HG02678 (cell line): Measurements from ENCODE around the gene UBAC1.

Experiments
- ATAC-seq: cut with Tn5 transposase; IDR thresholded peaks from one replicate; pipeline ENCODE4 v1.9.1; 2021; ENCODE audit warnings: mild to moderate bottlenecking, moderate library complexity; ENCODE audit not compliant: unreplicated experiment

The UBAC1 gene

GRCh38 chr9:135961277-135961715 is at the start of gene UBAC1:
Gene UBAC1, minus strand, starts transcription at chr9:135961373. Its CDS starts 211 bp downstream, at chr9:135961162.
- peak; percentile 93 for ATAC-seq

- no peak for ATAC-seq
These were observed 49.6 kb upstream of the UBAC1 start for GRCh38 chr9:136010615-136011361.

GRCh38 chr9:136010176-136010575 is 49.0 kb upstream of the UBAC1 start:
- ATAC-seq: no peak

- no peak for ATAC-seq
These were observed 48.3 kb upstream of the UBAC1 start for GRCh38 chr9:136009516-136009915.

- no peak for ATAC-seq
These were observed 47.5 kb upstream of the UBAC1 start for GRCh38 chr9:136008693-136008997.

- no peak for ATAC-seq
These were observed 46.9 kb upstream of the UBAC1 start for GRCh38 chr9:136007934-136008692.

GRCh38 chr9:136007276-136007933 is 46.2 kb upstream of the UBAC1 start:
- no peak for ATAC-seq

GRCh38 chr9:136006169-136006568 is 45.0 kb upstream of the UBAC1 start:
- no peak for ATAC-seq

- ATAC-seq: no peak
These were observed 43.5 kb upstream of the UBAC1 start for GRCh38 chr9:136004712-136005111.

GRCh38 chr9:136004219-136004618 is 43.0 kb upstream of the UBAC1 start:
- ATAC-seq: no peak

- ATAC-seq: no peak
These were observed 42.4 kb upstream of the UBAC1 start for GRCh38 chr9:136003411-136004218.

GRCh38 chr9:136002881-136003280 is 41.7 kb upstream of the UBAC1 start:
- no peak for ATAC-seq

- ATAC-seq: no peak
These were observed 41.0 kb upstream of the UBAC1 start for GRCh38 chr9:136002215-136002614.

GRCh38 chr9:136001231-136001630 is 40.1 kb upstream of the UBAC1 start:
- no peak for ATAC-seq

- no peak for ATAC-seq
These were observed 37.4 kb upstream of the UBAC1 start for GRCh38 chr9:135998410-135999071.

- no peak for ATAC-seq
These were observed 36.8 kb upstream of the UBAC1 start for GRCh38 chr9:135998016-135998380.

GRCh38 chr9:135997090-135998015 is 36.2 kb upstream of the UBAC1 start:
- ATAC-seq: no peak

GRCh38 chr9:135995816-135996215 is 34.6 kb upstream of the UBAC1 start:
- no peak for ATAC-seq

GRCh38 chr9:135994501-135995192 is 33.5 kb upstream of the UBAC1 start:
- ATAC-seq: no peak
